Activated T-cell treated with anti-CD3 and anti-CD28 coated beads for 24 hours (primary cell): Measurements from ENCODE around the gene SHC1.
A peak's percentile ranks its signal among the peaks of the same experiment; 100 is the strongest.

ENCODE experiments used
- DNase-seq: peaks from one replicate; pipeline ENCODE4 v3.0.0-alpha.2; 2020; ENCODE audit warnings: low read depth

The SHC1 gene

DNA sequence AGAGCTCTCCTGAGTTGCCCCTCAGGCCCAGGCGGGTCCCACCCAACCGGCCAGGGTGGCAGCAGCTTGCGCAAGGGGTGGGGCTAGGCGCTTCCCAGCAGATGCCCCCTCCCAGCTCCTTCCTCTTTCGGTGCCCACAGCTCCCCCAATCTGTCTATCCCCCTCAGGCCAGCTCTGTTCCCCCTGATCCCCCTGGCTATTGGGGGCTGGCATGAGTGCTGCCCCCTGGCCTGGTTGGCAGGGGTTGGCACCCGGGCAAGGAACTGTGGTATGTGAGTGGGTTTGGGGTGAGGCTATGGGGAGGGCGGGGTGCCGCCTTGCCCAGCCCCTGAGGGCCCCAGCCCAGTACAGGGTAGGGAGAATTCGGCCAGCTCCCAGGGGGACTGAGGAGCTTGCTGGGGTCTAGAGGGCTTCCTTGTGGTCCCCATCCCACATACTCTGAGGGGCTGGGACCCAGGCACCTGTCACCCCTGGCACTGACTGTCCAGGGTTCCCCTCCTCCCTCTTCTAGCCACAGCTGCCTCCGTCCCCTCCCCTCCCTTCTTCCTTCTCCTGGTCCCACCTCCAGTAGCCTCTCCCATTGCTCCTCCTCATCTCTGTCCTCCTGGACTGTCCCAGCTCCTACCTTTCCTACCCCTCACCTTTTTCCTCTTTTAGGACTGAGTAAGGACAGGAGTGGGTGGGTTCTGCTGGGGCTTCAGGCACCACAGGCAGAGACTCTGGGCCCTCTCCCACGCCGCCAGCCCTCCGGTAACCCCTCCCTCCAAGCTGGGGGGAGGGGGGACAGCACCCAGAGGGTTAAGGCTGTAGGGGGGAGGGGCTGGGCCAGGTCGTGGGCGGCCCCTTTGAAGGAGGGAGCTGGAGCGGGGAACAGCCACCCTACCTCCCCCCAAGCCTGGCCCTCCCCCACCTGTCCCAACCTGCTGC is 37.7 kb upstream of the SHC1 start:
- DNase-seq, result peak; percentile 44

DNA sequence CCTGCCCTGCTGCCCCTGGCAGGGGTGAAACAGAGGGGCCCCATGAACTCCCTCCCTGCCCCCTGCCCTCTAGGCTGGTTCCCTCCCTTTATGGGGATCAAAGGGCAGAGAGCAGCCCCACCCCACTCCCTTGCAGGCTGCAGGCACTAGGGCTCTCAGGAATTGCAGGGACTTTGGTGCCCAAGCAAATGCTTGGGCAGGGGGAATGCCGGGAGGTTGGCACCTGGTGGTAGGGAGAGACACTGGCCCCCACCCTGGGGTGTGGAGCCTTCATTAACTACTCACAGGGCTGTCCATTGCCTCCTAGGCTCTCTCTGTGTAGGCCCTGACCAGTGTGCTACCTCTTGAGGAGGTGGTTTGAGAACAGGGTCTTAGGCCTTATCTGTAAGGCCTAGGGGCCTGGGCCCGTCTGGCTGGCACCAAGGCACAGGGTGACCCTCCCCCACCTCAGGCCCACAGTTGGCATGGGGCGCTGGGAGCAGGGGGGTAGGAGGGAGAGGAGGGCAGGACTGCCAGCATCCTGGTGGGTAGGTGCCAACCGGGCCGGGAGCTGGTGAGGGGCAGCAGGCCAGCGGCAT is 36.8 kb upstream of the SHC1 start:
- DNase-seq, result no peak

- DNase-seq, result no peak
These were observed 36.1 kb upstream of the SHC1 start for GRCh38 chr1:155006601-155007101.

- DNase-seq, result no peak
These were observed 34.8 kb upstream of the SHC1 start for GRCh38 chr1:155005076-155006011.

DNA sequence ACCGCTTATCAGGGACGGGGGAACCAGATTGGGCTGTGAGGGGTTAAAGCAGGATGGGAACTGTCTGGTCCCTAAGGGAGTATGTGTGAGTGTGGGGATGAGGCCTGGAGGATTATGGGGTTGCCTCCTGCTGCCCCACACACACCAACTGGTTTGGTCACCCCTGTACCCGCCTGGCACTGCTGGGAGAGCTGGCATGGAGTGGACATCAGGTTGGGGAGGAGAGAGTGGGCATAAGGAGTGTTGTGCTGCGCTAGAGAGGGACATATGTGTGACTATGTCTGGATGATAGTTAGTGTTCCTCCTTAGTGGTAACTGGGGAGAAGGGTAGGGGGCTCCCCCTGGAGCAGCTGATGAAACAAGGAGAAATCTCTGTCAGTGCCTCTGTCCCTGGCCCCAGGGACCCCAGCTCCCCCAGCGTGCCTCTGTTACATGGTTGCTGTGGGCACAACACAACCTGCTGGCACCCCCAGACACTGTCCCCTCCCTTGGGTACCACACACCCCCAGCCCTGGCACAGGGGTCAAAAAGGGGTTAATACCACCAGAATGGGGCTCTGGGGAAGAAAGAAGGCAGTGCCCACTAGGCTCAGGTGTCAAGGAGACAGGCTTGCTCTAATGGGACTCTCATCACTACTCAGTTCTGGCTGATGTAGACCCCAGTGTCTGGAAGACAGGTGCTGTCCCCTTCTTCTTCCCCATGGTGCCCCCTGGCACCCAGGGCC is 34.0 kb upstream of the SHC1 start:
- DNase-seq, result no peak

GRCh38 chr1:155003766-155004351 is 33.3 kb upstream of the SHC1 start:
- no peak for DNase-seq

- DNase-seq, result no peak
These were observed 32.7 kb upstream of the SHC1 start for GRCh38 chr1:155003227-155003765.

- no peak for DNase-seq
These were observed 32.1 kb upstream of the SHC1 start, which contains the start of gene ZBTB7B for GRCh38 chr1:155002464-155003226. ZBTB7B (plus strand) TSS chr1:155002802; CDS start chr1:155014661, 11,859 bp downstream.

GRCh38 chr1:155001675-155002463 is 31.3 kb upstream of the SHC1 start:
- DNase-seq, result peak; percentile 98

DNA sequence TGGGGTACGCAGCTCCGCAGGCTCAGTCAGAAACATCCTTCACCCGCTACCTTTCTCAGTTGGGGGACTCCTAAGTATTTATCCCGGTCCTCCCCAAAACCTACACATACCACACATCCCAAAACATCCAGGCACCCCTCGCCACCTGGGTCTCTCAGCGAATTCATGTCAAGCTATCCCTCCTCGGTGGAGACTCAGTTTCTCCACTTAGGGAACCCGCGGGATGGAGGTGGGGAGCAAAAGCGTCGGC is 30.8 kb upstream of the SHC1 start:
- DNase-seq, result no peak

GRCh38 chr1:155000726-155001424 is 30.3 kb upstream of the SHC1 start:
- peak; percentile 75 for DNase-seq

DNA sequence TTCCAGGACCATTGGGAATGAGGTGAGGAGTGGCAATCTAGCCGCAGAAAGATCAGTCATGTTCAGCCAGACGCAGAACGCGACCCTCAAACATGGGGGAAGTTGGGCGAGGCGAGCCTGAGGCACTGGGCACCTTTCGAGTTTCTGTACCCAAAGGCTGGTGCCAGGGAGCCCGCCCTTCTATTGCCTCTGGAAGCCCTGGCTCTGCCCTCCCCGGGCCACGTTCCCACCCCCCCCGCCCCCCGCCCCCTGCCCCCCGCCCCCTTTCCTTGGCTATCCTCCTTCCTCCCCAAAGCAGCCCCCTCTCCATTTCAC is 29.8 kb upstream of the SHC1 start:
- no peak for DNase-seq

GRCh38 chr1:154999571-155000410 is 29.2 kb upstream of the SHC1 start:
- DNase-seq, result peak; percentile 49

- DNase-seq, result peak; percentile 74
These were observed 28.4 kb upstream of the SHC1 start for GRCh38 chr1:154998818-154999570.

- DNase-seq, result no peak
These were observed 27.7 kb upstream of the SHC1 start for GRCh38 chr1:154998201-154998780.

GRCh38 chr1:154996966-154997701 is 26.6 kb upstream of the SHC1 start:
- DNase-seq, result no peak
